SH-SY5Y (cell line): ENCODE measurements around the gene CHAT.

Experiments used
- GATA2 ChIP-seq: IDR thresholded peaks from 2 replicates; pipeline ENCODE4 v1.6.1; 2011; ENCODE audit warnings: mild to moderate bottlenecking, low read depth, low read length
- GATA3 ChIP-seq: IDR thresholded peaks from 2 replicates; pipeline ENCODE4 v1.6.1; 2011; ENCODE audit warnings: low read depth, mild to moderate bottlenecking, low read length, moderate library complexity

DNA sequence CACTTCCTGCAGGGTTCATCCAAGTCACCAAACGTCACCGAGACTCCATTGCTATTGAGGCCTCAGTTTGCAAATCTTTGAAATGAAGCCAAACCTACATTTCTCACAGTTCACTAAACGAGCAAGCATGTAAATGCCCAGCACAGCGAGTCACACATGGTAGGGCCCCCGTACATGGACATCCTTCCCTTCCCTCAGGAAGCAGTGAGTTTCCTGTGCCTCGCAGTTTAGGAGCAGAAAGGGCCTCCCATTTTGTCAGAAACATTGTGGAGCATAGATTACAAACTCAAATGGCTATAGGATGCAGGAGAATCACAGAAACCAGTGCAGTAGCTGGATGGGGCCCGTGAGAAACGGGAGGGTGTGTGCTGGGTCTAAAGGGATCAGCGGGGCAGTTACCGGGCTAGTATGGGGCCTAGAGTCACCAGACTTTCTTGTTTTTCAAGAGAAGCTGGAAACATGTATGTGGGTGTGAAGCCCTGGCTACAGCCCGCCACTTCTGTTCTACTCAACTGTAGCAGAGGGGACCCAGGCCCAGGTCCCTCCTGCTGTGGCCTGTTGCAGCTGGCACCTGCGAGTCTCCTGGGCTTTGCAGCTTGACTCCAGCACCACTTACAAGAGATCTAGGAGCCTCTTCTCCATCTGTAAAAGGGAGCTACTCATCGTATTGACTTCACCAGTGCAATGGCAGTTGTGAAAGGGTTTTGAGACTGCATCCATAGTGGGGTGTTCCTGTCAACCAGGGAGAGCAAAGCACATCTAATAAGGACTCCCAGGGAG, 17.9 kb upstream of the CHAT start:
- TF ChIP-seq GATA2 (no peak), GATA3 (no peak)
